Fibroblast of lung (primary cell): ENCODE measurements around the gene PSRC1. TPM values are rescaled to one million over a fixed set of nuclear protein-coding genes. Genes with fewer than 3 reads are reported as not detected.
A peak's percentile ranks its signal among the peaks of the same experiment; 100 is the strongest.

Experiments
- DNase-seq, 2 donors: peaks; one replicate each; pipeline versions ENCODE4 v3.0.0 to v3.0.0-alpha.2; 2010; ENCODE audit warnings: low read depth in 2 of 2
- H2AFZ ChIP-seq: 2 replicates; pipeline ENCODE4 v1.5.1; 2012; ENCODE audit warnings: low read length, control low read depth, inconsistent platforms
- H3K27ac ChIP-seq: 2 replicates; pipeline ENCODE4 v1.5.1; 2011; ENCODE audit warnings: low read length, control low read depth; ENCODE audit not compliant: insufficient read depth
- H3K27me3 ChIP-seq: 2 replicates; pipeline ENCODE4 v1.5.1; 2011; ENCODE audit warnings: mild to moderate bottlenecking, low read length; ENCODE audit not compliant: control insufficient read depth, insufficient read depth
- H3K36me3 ChIP-seq: 2 replicates; pipeline ENCODE4 v1.5.1; 2011; ENCODE audit warnings: low read length; ENCODE audit not compliant: control insufficient read depth, insufficient read depth
- H3K4me1 ChIP-seq: 2 replicates; pipeline ENCODE4 v1.5.1; 2011; ENCODE audit warnings: low read length; ENCODE audit not compliant: control insufficient read depth, insufficient read depth; ENCODE audit errors: extremely low read depth
- H3K4me2 ChIP-seq: 2 replicates; pipeline ENCODE4 v1.5.1; 2011; ENCODE audit warnings: low read length, control low read depth; ENCODE audit not compliant: insufficient read depth; ENCODE audit errors: extremely low read depth
- H3K4me3 ChIP-seq, 4 experiments: fragments of 200-600 bp in 1 of 4; sonication (generic) in 1 of 4; replicated peaks in 1 of 4; 2 replicates each; pipeline ENCODE4 v1.5.1; 2011 to 2016; ENCODE audit warnings: low read length in 4 of 4, low read depth in 3 of 4, mild to moderate bottlenecking in 3 of 4, control low read depth in 2 of 4, inconsistent platforms in 1 of 4, mixed read lengths in 1 of 4; ENCODE audit not compliant: insufficient read depth in 1 of 4; ENCODE audit errors: control extremely low read depth in 1 of 4
- H3K79me2 ChIP-seq: 2 replicates; pipeline ENCODE4 v1.5.1; 2012; ENCODE audit warnings: mild to moderate bottlenecking, low read length, inconsistent platforms; ENCODE audit not compliant: control insufficient read depth, insufficient read depth
- H3K9ac ChIP-seq: 2 replicates; pipeline ENCODE4 v1.5.1; 2011; ENCODE audit warnings: mild to moderate bottlenecking, low read length, control low read depth; ENCODE audit not compliant: insufficient read depth
- H3K9me3 ChIP-seq: 2 replicates; pipeline ENCODE4 v1.5.1; 2012; ENCODE audit warnings: low read depth, low read length; ENCODE audit not compliant: control insufficient read depth, insufficient read depth
- H4K20me1 ChIP-seq: 2 replicates; pipeline ENCODE4 v1.5.1; 2011; ENCODE audit warnings: low read length; ENCODE audit not compliant: control insufficient read depth, insufficient read depth; ENCODE audit errors: extremely low read depth
- EZH2 ChIP-seq: IDR thresholded peaks from 2 replicates; pipeline ENCODE4 v1.5.1; 2012; ENCODE audit warnings: low read length, control low read depth, mild to moderate bottlenecking; ENCODE audit errors: missing control alignments
- polyA plus RNA-seq, 2 donors: library from polyadenylated mRNA; depleted of rRNA in 1 of 2; stranded (reverse) in 1 of 2; unstranded in 1 of 2; fragments of >200 nt; gene quantifications; 2 replicates each; pipeline ENCODE4 v1.2.1, GENCODE V29; 2011 to 2012; ENCODE audit warnings: missing spikeins in 1 of 2
- total RNA-seq: library from RNA; depleted of rRNA; stranded (reverse); fragments of >200 nt; gene quantifications from 2 replicates; pipeline ENCODE4 v1.2.1, GENCODE V29; 2014
- TF ChIP-seq, protein P1 (sequence below), 2 donors: IDR thresholded peaks in 1 of 2; conservative IDR thresholded peaks in 1 of 2; 1 replicate in 1 of 2; 2 replicates in 1 of 2; pipeline ENCODE4 v1.5.1; 2011 to 2012; ENCODE audit warnings: low read length in 2 of 2, control low read depth in 1 of 2, inconsistent platforms in 1 of 2, low read depth in 1 of 2, mild to moderate bottlenecking in 1 of 2

PSRC1 gene
- total and polyA plus RNA-seq, 2 donors (not counting 1 experiment from before 2014, with no cell fraction given): 8.3 to 9.9 TPM

DNA sequence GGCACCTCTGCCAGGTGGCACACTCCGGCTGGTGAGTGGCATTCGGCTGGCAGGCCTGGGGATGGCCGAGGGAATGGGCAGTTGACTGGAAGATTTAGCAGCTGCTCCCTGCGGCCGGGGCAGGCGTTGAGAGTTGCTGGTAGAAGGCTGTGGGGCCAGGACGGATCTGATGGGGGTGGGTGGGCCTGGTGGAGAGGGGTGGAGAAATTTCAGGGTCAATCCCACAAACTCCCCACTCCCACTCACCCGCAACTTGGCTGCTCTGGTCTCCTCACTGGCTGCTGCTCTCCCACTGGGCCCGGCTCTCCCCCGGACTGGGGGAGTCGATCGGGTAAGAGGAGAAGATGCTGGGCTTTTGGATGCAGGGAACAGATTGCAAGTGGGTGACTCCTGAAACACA, 2.1 kb downstream of the PSRC1 start:
- Histone ChIP-seq H4K20me1 (no peaks in the 10 kb centered on the region), H3K9me3 (no peaks in the 10 kb centered on the region), H3K27ac (no peak overlapping the region), H3K4me2 (no peak overlapping the region), H3K9ac (no peak overlapping the region), H3K4me1 (peaks cover 3% of the 10 kb centered on the region), H3K79me2 (peaks cover 22% of the 10 kb centered on the region), H3K27me3 (no peaks in the 10 kb centered on the region), H3K36me3 (no peaks in the 10 kb centered on the region), H3K4me3 (no peak overlapping the region), H2AFZ (no peak overlapping the region)
- no peak for DNase-seq
- no peak for TF ChIP-seq EZH2
- TF ChIP-seq, protein P1, sequence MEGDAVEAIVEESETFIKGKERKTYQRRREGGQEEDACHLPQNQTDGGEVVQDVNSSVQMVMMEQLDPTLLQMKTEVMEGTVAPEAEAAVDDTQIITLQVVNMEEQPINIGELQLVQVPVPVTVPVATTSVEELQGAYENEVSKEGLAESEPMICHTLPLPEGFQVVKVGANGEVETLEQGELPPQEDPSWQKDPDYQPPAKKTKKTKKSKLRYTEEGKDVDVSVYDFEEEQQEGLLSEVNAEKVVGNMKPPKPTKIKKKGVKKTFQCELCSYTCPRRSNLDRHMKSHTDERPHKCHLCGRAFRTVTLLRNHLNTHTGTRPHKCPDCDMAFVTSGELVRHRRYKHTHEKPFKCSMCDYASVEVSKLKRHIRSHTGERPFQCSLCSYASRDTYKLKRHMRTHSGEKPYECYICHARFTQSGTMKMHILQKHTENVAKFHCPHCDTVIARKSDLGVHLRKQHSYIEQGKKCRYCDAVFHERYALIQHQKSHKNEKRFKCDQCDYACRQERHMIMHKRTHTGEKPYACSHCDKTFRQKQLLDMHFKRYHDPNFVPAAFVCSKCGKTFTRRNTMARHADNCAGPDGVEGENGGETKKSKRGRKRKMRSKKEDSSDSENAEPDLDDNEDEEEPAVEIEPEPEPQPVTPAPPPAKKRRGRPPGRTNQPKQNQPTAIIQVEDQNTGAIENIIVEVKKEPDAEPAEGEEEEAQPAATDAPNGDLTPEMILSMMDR (conservative IDR thresholded peaks at IDR 0.05 in 1 of 2, IDR thresholded peaks at IDR 0.05 in 1 of 2; ENCODE audit: low read depth in 1 of 2, low read length in 2 of 2): no peak

DNA sequence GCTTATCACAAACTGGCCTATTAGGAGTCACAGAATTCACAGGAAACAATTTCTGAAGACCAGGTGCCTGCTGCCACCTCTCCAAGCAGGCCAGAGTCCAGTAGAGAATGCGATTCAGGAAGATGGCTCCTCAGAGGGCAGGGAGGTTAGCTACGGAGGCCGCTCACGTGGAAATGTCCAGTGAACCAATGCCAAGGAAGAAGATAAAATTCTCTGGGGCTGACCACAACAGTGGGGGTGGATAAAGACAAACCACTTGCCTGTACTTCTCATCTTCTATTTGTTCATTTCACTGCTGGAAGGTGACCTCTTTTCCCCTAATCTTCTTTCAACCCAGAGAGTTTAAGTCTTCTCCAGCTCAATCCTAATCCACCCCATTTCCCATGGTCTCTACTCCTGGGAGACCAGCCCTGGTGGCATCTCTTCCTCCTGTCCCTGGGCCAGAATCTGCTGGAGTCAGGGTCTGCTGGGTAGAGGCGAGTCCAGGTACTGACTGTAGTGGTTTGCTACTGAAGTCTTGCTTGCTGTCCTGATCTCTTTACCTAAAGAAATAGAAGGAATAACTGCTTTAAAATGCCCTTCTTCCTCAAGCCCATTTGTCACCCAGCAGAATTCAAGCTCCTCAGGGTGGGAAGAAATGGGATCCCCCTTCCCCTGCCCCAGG, 3.2 kb downstream of the PSRC1 start:
- TF ChIP-seq, protein P1 (conservative IDR thresholded peaks at IDR 0.05 in 1 of 2, IDR thresholded peaks at IDR 0.05 in 1 of 2; ENCODE audit: low read depth in 1 of 2, low read length in 2 of 2): no peak
- no peak for TF ChIP-seq EZH2
- Histone ChIP-seq H3K9ac (no peak overlapping the region), H3K79me2 (peaks cover 22% of the 10 kb centered on the region), H4K20me1 (no peaks in the 10 kb centered on the region), H2AFZ (no peak overlapping the region), H3K9me3 (no peaks in the 10 kb centered on the region), H3K4me1 (peaks cover 10% of the 10 kb centered on the region), H3K36me3 (no peaks in the 10 kb centered on the region), H3K4me3 (no peak overlapping the region), H3K4me2 (no peak overlapping the region), H3K27ac (no peak overlapping the region), H3K27me3 (no peaks in the 10 kb centered on the region)
- no peak for DNase-seq

DNA sequence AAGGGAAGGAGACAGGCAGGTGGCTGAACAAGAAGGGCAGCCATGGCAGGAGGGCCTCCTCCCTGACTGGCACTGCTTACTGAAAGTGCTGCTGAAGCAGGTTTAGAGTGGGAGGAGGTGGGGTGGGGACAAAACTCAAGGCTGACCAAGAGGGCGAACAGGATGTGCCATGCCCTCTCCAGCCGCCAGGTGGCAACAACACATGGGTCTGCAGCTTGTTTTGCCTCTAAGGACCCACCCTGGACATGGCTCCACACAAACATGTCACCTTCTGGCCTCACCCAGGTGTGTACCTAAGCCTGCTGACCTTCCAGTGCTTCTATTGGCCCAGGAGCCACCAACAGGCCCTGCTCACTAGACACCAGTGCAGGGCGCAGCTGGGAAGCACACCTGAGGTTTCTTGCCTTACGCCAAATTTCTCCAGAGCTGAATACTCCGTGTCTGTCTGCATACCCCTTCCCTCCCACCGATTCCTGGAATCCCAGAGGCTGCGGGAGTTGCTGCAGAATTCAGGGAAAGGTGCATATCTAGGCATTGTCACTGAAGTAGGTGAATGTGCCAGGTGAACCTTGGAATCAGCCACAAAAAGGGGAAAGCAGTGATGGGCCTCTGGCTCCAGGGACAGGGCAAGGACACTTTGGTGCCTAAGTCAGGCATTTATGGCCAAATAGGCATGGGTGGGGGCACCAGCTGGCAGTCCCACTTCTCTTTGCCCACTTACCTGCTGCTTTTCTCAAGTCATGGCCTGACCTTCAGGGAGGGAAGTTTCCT, 5.3 kb downstream of the PSRC1 start:
- Histone ChIP-seq H3K4me1 (peaks cover 10% of the 10 kb centered on the region), H2AFZ (peak overlapping the region; percentile 30), H3K27ac (no peak overlapping the region), H3K79me2 (peaks cover 19% of the 10 kb centered on the region), H4K20me1 (no peaks in the 10 kb centered on the region), H3K9me3 (no peaks in the 10 kb centered on the region), H3K9ac (no peak overlapping the region), H3K27me3 (no peaks in the 10 kb centered on the region), H3K4me2 (no peak overlapping the region), H3K4me3 (no peak overlapping the region), H3K36me3 (no peaks in the 10 kb centered on the region)
- TF ChIP-seq EZH2: no peak
- TF ChIP-seq, protein P1 (conservative IDR thresholded peaks at IDR 0.05 in 1 of 2, IDR thresholded peaks at IDR 0.05 in 1 of 2; ENCODE audit: low read depth in 1 of 2, low read length in 2 of 2): peak; percentile 91 to 94
- DNase-seq: peak; percentile 52 to 72
